Dendritic cell treated with granulocyte-macrophage colony-stimulating factor and Interleukin-4, amounts not matched to agents 40 ng/mL and 50 ng/mL, for 4 days (primary cell): ENCODE results near the gene SNX2.
A peak's percentile ranks its signal among the peaks of the same experiment; 100 is the strongest.

Experiments
- H3K27ac Mint-ChIP-seq: one replicate; pipeline ENCODE4 v1.8.0; 2022; ENCODE audit warnings: mild to moderate bottlenecking, mixed read lengths
- H3K27me3 Mint-ChIP-seq: one replicate; pipeline ENCODE4 v1.8.0; 2022; ENCODE audit warnings: mild to moderate bottlenecking, mixed read lengths
- H3K36me3 Mint-ChIP-seq: one replicate; pipeline ENCODE4 v1.8.0; 2022; ENCODE audit warnings: low read depth, mixed read lengths
- H3K4me1 Mint-ChIP-seq: one replicate; pipeline ENCODE4 v1.8.0; 2022; ENCODE audit warnings: low read depth, mixed read lengths
- H3K4me3 Mint-ChIP-seq: one replicate; pipeline ENCODE4 v1.8.0; 2022; ENCODE audit warnings: mild to moderate bottlenecking, moderate library complexity, mixed read lengths
- H3K9me3 Mint-ChIP-seq: one replicate; pipeline ENCODE4 v1.8.0; 2022; ENCODE audit warnings: mixed read lengths
- intact Hi-C: fragments of 100-400 bp; cut with micrococcal nuclease; formaldehyde crosslinking; loops from one replicate; pipeline ENCODE4 v1.15.0; 2022

The SNX2 gene

GRCh38 chr5:122864842-122865241 is 90.0 kb downstream of the SNX2 start:
- Mint-ChIP-seq H3K27ac (no peak overlapping the region), H3K27me3 (no peaks in the 10 kb centered on the region), H3K9me3 (no peaks in the 10 kb centered on the region), H3K4me3 (no peak overlapping the region), H3K36me3 (peaks cover 19% of the 10 kb centered on the region), H3K4me1 (peaks cover 15% of the 10 kb centered on the region)
- intact Hi-C loops = no loop called here

GRCh38 chr5:122870219-122870856 is 95.5 kb downstream of the SNX2 start:
- Mint-ChIP-seq H3K9me3 (no peaks in the 10 kb centered on the region), H3K4me1 (peaks cover 13% of the 10 kb centered on the region), H3K36me3 (peaks cover 16% of the 10 kb centered on the region), H3K27me3 (no peaks in the 10 kb centered on the region), H3K4me3 (no peak overlapping the region), H3K27ac (no peak overlapping the region)
- intact Hi-C loops = no loop called here

GRCh38 chr5:122871661-122872060 is 96.8 kb downstream of the SNX2 start:
- peaks cover 19% of the 10 kb centered on the region for H3K36me3 Mint-ChIP-seq
- intact Hi-C loops = no loop called here
- no peaks in the 10 kb centered on the region for H3K27me3 Mint-ChIP-seq
- H3K9me3 Mint-ChIP-seq = no peaks in the 10 kb centered on the region
- peaks cover 16% of the 10 kb centered on the region for H3K4me1 Mint-ChIP-seq
- peak overlapping the region; percentile 30 for H3K27ac Mint-ChIP-seq
- H3K4me3 Mint-ChIP-seq = no peak overlapping the region

- H3K27me3 Mint-ChIP-seq = no peaks in the 10 kb centered on the region
- no peak overlapping the region for H3K27ac Mint-ChIP-seq
- H3K36me3 Mint-ChIP-seq = peaks cover 23% of the 10 kb centered on the region
- H3K4me1 Mint-ChIP-seq = peaks cover 34% of the 10 kb centered on the region
- H3K9me3 Mint-ChIP-seq = peaks cover 12% of the 10 kb centered on the region
- no peak overlapping the region for H3K4me3 Mint-ChIP-seq
- intact Hi-C loops = no loop called here
Measured at GRCh38 chr5:122874179-122874875, 99.4 kb downstream of the SNX2 start.

- H3K9me3 Mint-ChIP-seq = peaks cover 12% of the 10 kb centered on the region
- H3K27ac Mint-ChIP-seq = peak overlapping the region; percentile 53
- no peak overlapping the region for H3K4me3 Mint-ChIP-seq
- H3K4me1 Mint-ChIP-seq = peaks cover 34% of the 10 kb centered on the region
- no peaks in the 10 kb centered on the region for H3K27me3 Mint-ChIP-seq
- intact Hi-C loops = no loop called here
- peaks cover 16% of the 10 kb centered on the region for H3K36me3 Mint-ChIP-seq
Measured at GRCh38 chr5:122877518-122877917, 102.6 kb downstream of the SNX2 start.

- intact Hi-C loops = no loop called here
- Mint-ChIP-seq H3K27me3 (no peaks in the 10 kb centered on the region), H3K4me1 (peaks cover 34% of the 10 kb centered on the region), H3K4me3 (no peak overlapping the region), H3K27ac (no peak overlapping the region), H3K36me3 (peaks cover 16% of the 10 kb centered on the region), H3K9me3 (peaks cover 12% of the 10 kb centered on the region)
Measured at GRCh38 chr5:122879076-122879475, 104.2 kb downstream of the SNX2 start.
